ENCODE results near the gene SND1. TPM values are rescaled to one million over a fixed set of nuclear protein-coding genes. Genes with fewer than 3 reads are reported as not detected.
A peak's percentile ranks its signal among the peaks of the same experiment; 100 is the strongest.

SND1 gene
- total and polyA plus RNA-seq, 2 of the 4 experiments (the other 2 are of a cell fraction): 154 to 294 TPM

DNA sequence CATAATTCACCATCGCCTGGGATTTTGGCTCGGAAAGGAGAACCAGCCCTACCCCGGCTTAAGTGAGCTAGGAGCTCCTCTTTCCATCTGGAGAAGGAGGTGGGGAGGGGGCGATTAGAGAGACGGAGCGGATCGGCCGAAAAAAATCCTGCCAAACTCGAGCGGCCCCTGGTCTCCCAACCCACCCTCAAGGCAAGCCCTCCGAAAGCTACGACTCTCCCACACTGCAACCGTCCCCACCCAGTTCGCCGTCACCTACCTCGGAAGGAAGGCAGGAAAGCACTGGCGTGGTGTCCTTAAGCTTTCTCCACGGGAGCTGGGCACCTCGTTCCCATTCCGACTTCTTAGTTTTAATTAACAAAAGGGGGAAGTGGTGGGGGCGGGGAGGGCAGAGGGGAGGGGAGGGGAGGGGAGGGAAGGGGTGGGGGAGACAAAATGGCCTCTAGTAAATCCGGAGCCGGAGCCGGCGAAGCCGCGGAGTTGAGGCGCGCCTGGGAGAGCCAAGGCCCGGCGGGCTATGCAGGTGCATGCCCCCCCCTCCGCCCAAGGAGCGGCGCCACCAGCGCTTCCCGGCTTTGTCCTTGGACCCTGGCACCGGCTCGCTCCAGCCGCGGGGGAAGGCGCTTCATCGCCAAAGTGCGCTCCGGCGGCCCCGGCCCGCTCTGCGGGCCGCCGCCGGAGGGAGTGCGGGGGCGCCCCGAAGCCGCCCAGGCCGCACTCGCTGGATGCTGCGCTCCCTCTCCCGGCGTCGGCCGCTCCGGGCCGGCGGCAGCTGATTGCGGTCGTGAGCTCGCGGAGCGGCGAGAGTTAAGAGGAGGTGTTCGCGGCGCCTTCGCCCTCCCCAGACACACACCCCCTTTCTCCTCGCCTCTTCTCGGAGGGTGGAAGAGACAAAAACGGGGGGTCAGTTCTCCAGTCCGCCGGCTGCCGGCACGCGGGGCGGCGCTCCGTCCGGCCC lies 378.9 kb downstream of the SND1 start, which contains the start of gene LRRC4:
Gene LRRC4, minus strand, starts transcription at position 784 of the 958 bp plus-strand sequence. CDS start 797 bp downstream, outside the sequence.
- H3K9me1 ChIP-seq (ENCODE audit: insufficient read depth, low read length): peaks cover 9% of the 10 kb centered on the region; the same call in 1 of the 2 replicates
- no peak within 1 kb of the TSS for H3K4ac ChIP-seq (ENCODE audit: low read depth, low read length)
- intact Hi-C loops (cut with micrococcal nuclease): loop anchor here (5.0 to 10.0 kb wide), 2 partner anchors 324 to 446 kb away; partner anchors contain the start of genes ARF5 and GCC1
- H3K4me2 ChIP-seq (ENCODE audit: low read depth, low read length): peak within 1 kb of the TSS; percentile 95
- H3K18ac ChIP-seq (ENCODE audit: low read depth, low read length): no peak within 1 kb of the TSS
- peaks cover 7% of the 10 kb centered on the region; the same call in 1 of the 2 replicates for H3K4me1 ChIP-seq (ENCODE audit: control insufficient read depth, insufficient read depth, low read length)
- H2AK9ac ChIP-seq (replicated peaks; ENCODE audit: low read depth, low read length, poor library complexity): no peak within 1 kb of the TSS
- no peak within 1 kb of the TSS for H2BK20ac ChIP-seq (ENCODE audit: low read depth, low read length)
- 1% methylated on average over 31 of the region's 87 CpGs; no CpG with 5 or more reads in 1 of the 2 experiments for WGBS, 2 experiments (ENCODE audit: extremely low coverage in 2 of 2, insufficient read length in 1 of 2)
- no peak within 1 kb of the TSS for H3K23ac ChIP-seq (ENCODE audit: low read depth, low read length)
- TF ChIP-seq MAFK (IDR thresholded peaks at IDR 0.05; ENCODE audit: low read depth, low read length) (no peak), MXI1 (IDR thresholded peaks at IDR 0.05; ENCODE audit: borderline replicate concordance, low read depth, low read length) (no peak), RFX5 (IDR thresholded peaks at IDR 0.05; ENCODE audit: low read depth, low read length) (no peak), POLR2A (IDR thresholded peaks at IDR 0.05; ENCODE audit: low read depth, low read length) (no peak), NFE2L2 (IDR thresholded peaks at IDR 0.05; ENCODE audit: low read depth, low read length) (no peak)
- TF ChIP-seq, protein P1, sequence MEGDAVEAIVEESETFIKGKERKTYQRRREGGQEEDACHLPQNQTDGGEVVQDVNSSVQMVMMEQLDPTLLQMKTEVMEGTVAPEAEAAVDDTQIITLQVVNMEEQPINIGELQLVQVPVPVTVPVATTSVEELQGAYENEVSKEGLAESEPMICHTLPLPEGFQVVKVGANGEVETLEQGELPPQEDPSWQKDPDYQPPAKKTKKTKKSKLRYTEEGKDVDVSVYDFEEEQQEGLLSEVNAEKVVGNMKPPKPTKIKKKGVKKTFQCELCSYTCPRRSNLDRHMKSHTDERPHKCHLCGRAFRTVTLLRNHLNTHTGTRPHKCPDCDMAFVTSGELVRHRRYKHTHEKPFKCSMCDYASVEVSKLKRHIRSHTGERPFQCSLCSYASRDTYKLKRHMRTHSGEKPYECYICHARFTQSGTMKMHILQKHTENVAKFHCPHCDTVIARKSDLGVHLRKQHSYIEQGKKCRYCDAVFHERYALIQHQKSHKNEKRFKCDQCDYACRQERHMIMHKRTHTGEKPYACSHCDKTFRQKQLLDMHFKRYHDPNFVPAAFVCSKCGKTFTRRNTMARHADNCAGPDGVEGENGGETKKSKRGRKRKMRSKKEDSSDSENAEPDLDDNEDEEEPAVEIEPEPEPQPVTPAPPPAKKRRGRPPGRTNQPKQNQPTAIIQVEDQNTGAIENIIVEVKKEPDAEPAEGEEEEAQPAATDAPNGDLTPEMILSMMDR (conservative IDR thresholded peaks at IDR 0.05; ENCODE audit: low read depth, low read length): peak; percentile 32
- peak within 1 kb of the TSS; percentile 52; the same call in 1 of the 2 replicates for H3K9ac ChIP-seq (ENCODE audit: low read depth, low read length)
- H3K36me3 ChIP-seq (ENCODE audit: control insufficient read depth, insufficient read depth, low read length): peaks cover 6% of the 10 kb centered on the region
- H2AFZ ChIP-seq (replicated peaks; ENCODE audit: low read length, poor library complexity): peak within 1 kb of the TSS; percentile 80
- ChIA-PET CTCF (interaction anchor here (1.3 kb wide), 1 partner anchor 11 kb away, joined by 3 read pairs; no protein-coding TSS in a partner anchor), POLR2A (ENCODE audit: unreplicated experiment) (no interaction called here)
- no peak within 1 kb of the TSS for H4K5ac ChIP-seq (ENCODE audit: low read depth, low read length)
- H4K91ac ChIP-seq (ENCODE audit: insufficient read depth, low read depth, low read length): no peak within 1 kb of the TSS
- no peak within 1 kb of the TSS for H2AK5ac ChIP-seq (ENCODE audit: low read depth, low read length)
- peak within 1 kb of the TSS; percentile 64 for H3K4me3 ChIP-seq (ENCODE audit: insufficient read depth, low read depth, low read length)
- in situ Hi-C loops (cut with MboI; ENCODE audit: low sequenced_read_pairs): no loop called here
- no peak within 1 kb of the TSS for H2BK15ac ChIP-seq (ENCODE audit: low read depth, low read length)
- H3K14ac ChIP-seq (replicated peaks; ENCODE audit: low read depth, low read length): no peak within 1 kb of the TSS
- H3K79me1 ChIP-seq (ENCODE audit: low read depth in 1 of 2, low read length in 2 of 2): peaks cover 47 to 61% of the 10 kb centered on the region in 2 experiments
- dilution Hi-C loops (cut with HindIII; ENCODE audit: low sequenced_read_pairs, unreplicated experiment): no loop called here
- H3K27me3 ChIP-seq (ENCODE audit: control insufficient read depth, insufficient read depth, low read length): no peaks in the 10 kb centered on the region
- H4K8ac ChIP-seq (ENCODE audit: low read depth in 2 of 2, low read length in 2 of 2): no peak within 1 kb of the TSS
- H4K20me1 ChIP-seq (ENCODE audit: insufficient read depth, low read length): peaks cover 80% of the 10 kb centered on the region
- peak; percentile 43 for DNase-seq
- H2BK5ac ChIP-seq (ENCODE audit: low read depth, low read length, poor library complexity, severe bottlenecking): no peak within 1 kb of the TSS
- ATAC-seq (ENCODE audit: low read depth): peak; percentile 48
- no peak within 1 kb of the TSS for H3K56ac ChIP-seq (ENCODE audit: extremely low read depth, insufficient read depth, low read length)
- no TSS peak for BruUV-seq (replicated peaks)
- no peaks in the 10 kb centered on the region for H3K9me3 ChIP-seq (ENCODE audit: control insufficient read depth, insufficient read depth, low read length)
- H2BK120ac ChIP-seq (ENCODE audit: low read depth, low read length): no peak within 1 kb of the TSS
- no peak within 1 kb of the TSS; the same call in 1 of the 2 replicates for H3K27ac ChIP-seq (ENCODE audit: insufficient read depth, low read length)
